DMS79 (cell line): ENCODE data around the gene ALG8.
"Not testable (repeated sequence)": the region's sequence is repeated elsewhere in the genome, so short reads cannot be mapped to it uniquely, and the experiment has no call there.

Experiments
- DNase-seq: peaks from one replicate; lab custom pipeline; 2025; lab: John Stamatoyannopoulos, UW

The ALG8 gene

GRCh38 chr11:78139422-78140391 lies at the start of gene ALG8:
TSS of gene ALG8 (minus strand) at chr11:78139626. CDS start at chr11:78139588, 38 bp downstream.
- DNase-seq: peak; percentile 96

- DNase-seq: peak; percentile 92
Measured at GRCh38 chr11:78188286-78189173, 49.1 kb upstream of the ALG8 start, which contains the start of the genes KCTD21 and USP35. TSS of gene KCTD21 (minus strand) at chr11:78188626. CDS start at chr11:78174554, 14,072 bp downstream. TSS of gene USP35 (plus strand) at chr11:78188919. CDS start at chr11:78196246, 7,327 bp downstream.

- DNase-seq: no peak
Measured at GRCh38 chr11:78187366-78188285, 48.2 kb upstream of the ALG8 start.

GRCh38 chr11:78181185-78181584 lies 41.8 kb upstream of the ALG8 start:
- no peak for DNase-seq

GRCh38 chr11:78180751-78181150 lies 41.3 kb upstream of the ALG8 start:
- no peak for DNase-seq

GRCh38 chr11:78179459-78180071 lies 40.1 kb upstream of the ALG8 start:
- DNase-seq: no peak

- no peak for DNase-seq
Measured at GRCh38 chr11:78177216-78177615, 37.8 kb upstream of the ALG8 start.

- no peak for DNase-seq
Measured at GRCh38 chr11:78176605-78177141, 37.2 kb upstream of the ALG8 start.

- DNase-seq: not testable (repeated sequence)
Measured at GRCh38 chr11:78175862-78176261, 36.4 kb upstream of the ALG8 start.

- no peak for DNase-seq
Measured at GRCh38 chr11:78171951-78172350, 32.5 kb upstream of the ALG8 start.

GRCh38 chr11:78170874-78171549 lies 31.6 kb upstream of the ALG8 start:
- DNase-seq: no peak

GRCh38 chr11:78170413-78170812 lies 31.0 kb upstream of the ALG8 start:
- no peak for DNase-seq

GRCh38 chr11:78168539-78169477 lies 29.4 kb upstream of the ALG8 start:
- no peak for DNase-seq

- no peak for DNase-seq
Measured at GRCh38 chr11:78166855-78167469, 27.5 kb upstream of the ALG8 start.

GRCh38 chr11:78164471-78164870 lies 25.0 kb upstream of the ALG8 start:
- no peak for DNase-seq

GRCh38 chr11:78163828-78164227 lies 24.4 kb upstream of the ALG8 start:
- no peak for DNase-seq

- DNase-seq: no peak
Measured at GRCh38 chr11:78161962-78162371, 22.5 kb upstream of the ALG8 start.

- no peak for DNase-seq
Measured at GRCh38 chr11:78161346-78161745, 21.9 kb upstream of the ALG8 start.
